Omental fat pad (tissue), 4 donors: Measurements from ENCODE around the gene SLF2. TPM values are rescaled to one million over a fixed set of nuclear protein-coding genes. Genes with fewer than 3 reads are reported as not detected.

ENCODE experiments used
- ATAC-seq: fragments of 150-250 bp; one replicate; pipeline ENCODE4 v1.9.1; 2016; ENCODE audit warnings: mild to moderate bottlenecking, moderate library complexity; ENCODE audit not compliant: low FRiP score
- DNase-seq: peaks from one replicate; pipeline ENCODE4 v3.0.0-alpha.2; 2019; ENCODE audit warnings: low spot score
- total RNA-seq, 4 donors: library from RNA; depleted of rRNA; stranded (reverse); fragments of >200 nt; gene quantifications; one replicate each; pipeline ENCODE4 v1.1.0, GENCODE V29; 2016
- TF ChIP-seq, protein P1 (sequence below), 3 donors: fragments of 450-650 bp; IDR thresholded peaks; one replicate each; pipeline ENCODE4 v1.5.1; 2016 to 2017; ENCODE audit warnings: antibody characterized with exemption in 3 of 3, mild to moderate bottlenecking in 3 of 3, moderate library complexity in 2 of 3

The SLF2 gene
- total RNA-seq, 4 donors from 2014 or later = 14.9 to 37.8 (median 21.9) TPM

DNA sequence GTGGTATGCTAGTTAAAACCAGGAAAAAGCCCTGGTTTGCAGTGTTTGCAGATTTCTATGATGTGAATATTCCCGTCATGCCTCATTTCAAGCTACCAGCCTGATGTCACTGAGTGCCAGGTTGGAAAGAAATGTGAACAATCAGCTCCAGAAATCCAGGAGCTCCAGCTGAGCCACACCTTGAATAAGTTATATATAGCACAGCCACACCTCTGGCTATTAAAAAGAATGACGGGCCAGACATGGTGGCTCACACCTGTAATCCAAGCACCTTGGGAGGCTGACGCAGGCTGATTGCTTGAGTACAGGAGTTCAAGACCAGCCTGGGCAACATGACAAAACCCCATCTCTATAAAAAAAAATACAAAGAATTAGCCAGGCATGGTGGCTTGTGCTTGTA lies 18.7 kb upstream of the SLF2 start:
- ATAC-seq (no peak), DNase-seq (no peak)
- TF ChIP-seq, protein P1, sequence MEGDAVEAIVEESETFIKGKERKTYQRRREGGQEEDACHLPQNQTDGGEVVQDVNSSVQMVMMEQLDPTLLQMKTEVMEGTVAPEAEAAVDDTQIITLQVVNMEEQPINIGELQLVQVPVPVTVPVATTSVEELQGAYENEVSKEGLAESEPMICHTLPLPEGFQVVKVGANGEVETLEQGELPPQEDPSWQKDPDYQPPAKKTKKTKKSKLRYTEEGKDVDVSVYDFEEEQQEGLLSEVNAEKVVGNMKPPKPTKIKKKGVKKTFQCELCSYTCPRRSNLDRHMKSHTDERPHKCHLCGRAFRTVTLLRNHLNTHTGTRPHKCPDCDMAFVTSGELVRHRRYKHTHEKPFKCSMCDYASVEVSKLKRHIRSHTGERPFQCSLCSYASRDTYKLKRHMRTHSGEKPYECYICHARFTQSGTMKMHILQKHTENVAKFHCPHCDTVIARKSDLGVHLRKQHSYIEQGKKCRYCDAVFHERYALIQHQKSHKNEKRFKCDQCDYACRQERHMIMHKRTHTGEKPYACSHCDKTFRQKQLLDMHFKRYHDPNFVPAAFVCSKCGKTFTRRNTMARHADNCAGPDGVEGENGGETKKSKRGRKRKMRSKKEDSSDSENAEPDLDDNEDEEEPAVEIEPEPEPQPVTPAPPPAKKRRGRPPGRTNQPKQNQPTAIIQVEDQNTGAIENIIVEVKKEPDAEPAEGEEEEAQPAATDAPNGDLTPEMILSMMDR (IDR thresholded peaks at IDR 0.05) = no peak

DNA sequence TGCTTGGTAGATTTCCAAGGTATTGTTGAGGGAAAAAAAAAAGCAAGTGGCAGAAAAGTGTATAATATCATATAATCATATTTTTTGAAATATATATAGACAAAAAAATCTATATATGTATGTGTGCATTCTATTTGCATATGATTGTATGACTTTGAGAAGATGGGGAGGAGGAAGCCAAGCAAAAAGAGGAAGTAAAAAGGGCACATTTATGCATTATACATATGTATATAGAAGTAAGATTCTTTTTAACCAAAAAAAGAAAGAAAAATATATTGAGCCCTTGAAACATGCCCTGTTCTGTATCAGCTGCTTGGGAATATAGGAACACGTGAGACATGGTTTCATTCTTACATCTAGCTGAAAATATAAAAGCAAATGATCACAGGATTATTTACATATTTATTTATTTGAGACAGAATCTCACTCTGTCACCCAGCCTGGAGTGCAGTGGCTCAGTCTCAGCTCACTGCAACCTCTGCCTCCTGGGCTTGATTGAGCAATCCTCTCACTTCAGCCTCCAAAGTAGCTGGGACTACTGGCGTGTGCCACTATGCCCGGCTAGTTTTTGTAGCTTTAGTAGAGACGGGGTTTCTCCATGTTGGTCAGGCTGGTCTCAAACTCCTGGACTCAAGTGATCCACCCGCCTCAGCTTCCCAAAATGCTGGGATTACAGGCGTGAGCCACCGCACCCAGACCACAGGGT lies 18.0 kb upstream of the SLF2 start:
- no peak for ATAC-seq
- DNase-seq = no peak
- TF ChIP-seq, protein P1 (IDR thresholded peaks at IDR 0.05) = no peak

DNA sequence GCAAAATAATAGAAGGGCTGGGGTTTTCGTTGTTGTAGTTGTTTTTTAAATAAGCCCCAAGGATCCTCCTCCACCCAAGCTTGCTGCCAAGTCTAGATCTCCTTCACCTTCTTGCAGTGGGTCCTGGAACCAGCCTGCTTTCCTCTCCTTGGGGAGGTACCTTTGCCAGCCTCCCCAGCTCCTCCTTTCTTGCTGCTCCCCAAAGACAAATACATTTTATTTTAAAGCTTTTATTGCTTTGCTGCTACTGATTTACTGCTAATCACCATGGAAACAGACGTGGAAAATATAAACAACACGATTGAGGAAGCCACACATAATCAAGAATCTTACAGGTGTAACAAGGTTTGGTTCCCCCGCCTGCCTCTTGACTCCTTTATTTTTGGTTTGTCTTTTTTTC lies 17.4 kb upstream of the SLF2 start:
- TF ChIP-seq, protein P1 (IDR thresholded peaks at IDR 0.05) = no peak
- ATAC-seq (no peak), DNase-seq (no peak)

DNA sequence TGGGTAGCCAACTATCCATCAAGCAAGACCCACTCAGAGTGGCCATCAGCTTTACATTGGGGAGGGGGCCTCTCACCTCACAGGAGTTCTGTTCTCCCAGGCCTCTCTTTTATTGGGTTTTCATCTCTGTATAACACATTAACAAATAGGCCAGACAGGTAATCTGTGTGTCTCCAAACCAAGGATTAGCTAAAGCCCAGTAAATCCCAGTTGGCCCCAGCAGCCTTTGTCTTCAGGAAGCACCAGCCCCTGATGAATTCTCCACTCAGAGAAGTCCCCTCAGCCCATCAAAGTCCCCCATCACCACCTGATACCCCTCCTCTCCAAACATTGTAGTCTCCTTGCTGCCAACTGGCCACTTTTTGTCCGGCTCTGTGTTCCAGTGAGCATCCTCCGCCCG lies 16.9 kb upstream of the SLF2 start:
- no peak for DNase-seq
- TF ChIP-seq, protein P1 (IDR thresholded peaks at IDR 0.05) = no peak
- no peak for ATAC-seq

DNA sequence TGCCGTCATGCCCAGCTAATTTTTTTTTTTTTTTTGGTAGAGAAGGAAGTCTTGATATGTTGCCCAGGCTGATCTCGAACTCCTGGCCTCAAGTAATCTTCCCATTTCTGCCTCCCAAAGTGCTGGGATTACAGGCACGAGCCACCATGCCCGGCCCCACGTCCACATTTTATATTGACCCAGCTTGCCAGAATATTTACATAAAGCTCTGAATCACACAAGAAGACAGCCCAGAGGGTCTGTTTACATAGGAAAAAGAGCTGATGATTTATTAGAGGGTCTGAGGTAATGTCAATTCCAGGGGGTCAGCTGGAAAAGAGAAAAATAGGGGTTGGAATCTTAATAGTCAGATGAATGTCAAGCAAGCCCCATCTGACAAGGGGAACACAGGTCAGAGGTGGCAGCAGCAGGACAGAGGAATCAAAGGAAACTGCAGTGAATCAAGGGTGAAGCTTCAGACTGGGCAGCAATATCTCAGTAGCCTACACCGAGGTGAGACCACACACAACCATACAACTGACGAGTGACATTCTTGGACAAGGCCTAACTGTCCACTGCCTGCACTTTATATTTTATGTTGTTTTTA lies 15.8 kb upstream of the SLF2 start:
- ATAC-seq (no peak), DNase-seq (no peak)
- TF ChIP-seq, protein P1 (IDR thresholded peaks at IDR 0.05) = no peak

DNA sequence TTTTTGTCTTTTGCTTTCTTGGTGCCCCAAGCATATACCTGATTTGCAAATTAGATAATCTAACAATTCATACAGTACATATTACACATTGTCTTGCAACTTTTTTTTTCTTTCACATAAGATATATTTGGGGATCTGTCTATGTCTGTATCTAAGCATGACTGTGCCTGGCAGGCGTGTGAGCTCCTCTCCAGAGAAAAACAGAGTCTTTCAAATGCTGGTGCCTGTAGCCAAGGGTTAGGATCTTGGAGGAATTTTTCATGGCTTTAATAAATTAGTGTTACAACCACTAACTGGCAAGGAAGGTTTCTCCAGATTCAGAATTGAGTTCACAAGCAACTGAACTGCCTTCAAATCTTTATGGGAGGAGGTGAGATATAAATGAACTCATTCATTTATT lies 14.8 kb upstream of the SLF2 start:
- DNase-seq (no peak), ATAC-seq (no peak)
- TF ChIP-seq, protein P1 (IDR thresholded peaks at IDR 0.05) = no peak

DNA sequence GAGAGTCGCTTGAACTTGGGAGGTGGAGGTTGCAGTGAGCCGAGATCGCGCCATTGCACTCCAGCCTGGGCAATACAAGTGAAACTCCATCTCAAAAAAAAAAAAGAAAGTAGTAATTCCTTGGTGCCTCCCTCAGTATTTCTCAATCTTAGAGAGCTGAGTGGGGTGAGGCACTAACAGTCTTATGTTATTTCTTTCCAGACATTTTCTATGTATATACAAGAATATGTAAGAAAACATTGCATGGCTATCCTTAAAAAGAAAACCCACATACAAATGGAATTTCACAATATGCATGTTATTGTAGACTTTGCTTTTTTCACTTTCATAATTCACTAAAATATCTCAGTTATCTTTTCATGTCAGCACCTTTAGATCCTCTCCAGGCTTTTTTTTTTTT lies 13.6 kb upstream of the SLF2 start:
- ATAC-seq (no peak), DNase-seq (no peak)
- TF ChIP-seq, protein P1 (IDR thresholded peaks at IDR 0.05) = no peak
